HepG2 (cell line): ENCODE measurements around the gene RIPPLY2. TPM values are rescaled to one million over a fixed set of nuclear protein-coding genes. Genes with fewer than 3 reads are reported as not detected.

Experiments
- ATAC-seq: fragments of 200-7000 bp; cut with Tn5 transposase; 3 replicates; pipeline ENCODE4 v1.9.1; 2020; ENCODE audit warnings: mild to moderate bottlenecking, moderate library complexity
- Bru-seq: library from RNA; stranded (reverse); fragments of 400-500 nt; gene quantifications from one replicate; lab custom pipeline; 2021; lab: Mats Ljungman, UMichigan
- BruChase-seq, 2 experiments: library from RNA; stranded (reverse); fragments of 400-500 nt; gene quantifications; one replicate each; lab custom pipeline; 2021; lab: Mats Ljungman, UMichigan
- BruUV-seq: library from RNA; stranded (reverse); fragments of 400-500 nt; replicated peaks from 2 replicates; lab custom pipeline; 2021; lab: Mats Ljungman, UMichigan
- CTCF ChIA-PET: fragments of 300-600 bp; formaldehyde crosslinking; extraction: SDS; loops from one replicate; lab custom pipeline; 2021; ENCODE audit warnings: low total read pairs, inconsistent platforms, low intra/inter-chr PET ratio; lab: Yijun Ruan, JAX
- POLR2A ChIA-PET: fragments of 350-600 bp; sonication (Branson Sonifier 250); formaldehyde crosslinking; loops from one replicate; lab custom pipeline; 2020; ENCODE audit warnings: antibody characterized with exemption, inconsistent platforms; lab: Yijun Ruan, JAX
- DNase-seq: peaks from one replicate; pipeline ENCODE4 v3.0.0-alpha.2; 2015; ENCODE audit warnings: low spot score
- FAIRE-seq: peaks from 3 replicates; lab custom pipeline; 2011; peaks lifted over from hg19 to GRCh38; lab: Jason Lieb, UNC
- H2AFZ ChIP-seq: one replicate; pipeline ENCODE4 v1.6.1; 2011; ENCODE audit warnings: low read length, inconsistent platforms
- H3K27ac ChIP-seq: fragments of 300-600 bp; 3 replicates; pipeline ENCODE4 v1.8.0; 2011; ENCODE audit warnings: mixed run types, mild to moderate bottlenecking, mixed read lengths, low read length, inconsistent platforms; ENCODE audit not compliant: insufficient read depth; ENCODE audit errors: extremely low read length
- H3K27me3 ChIP-seq, 2 experiments: fragments of 200-600 bp in 1 of 2; 2 replicates in 1 of 2; 3 replicates in 1 of 2; pipeline versions ENCODE4 v1.6.0 to v1.8.0; 2011; ENCODE audit warnings: low read length in 2 of 2, mild to moderate bottlenecking in 2 of 2, moderate library complexity in 2 of 2, inconsistent platforms in 1 of 2; ENCODE audit not compliant: insufficient read depth in 2 of 2, control insufficient read depth in 1 of 2
- H3K36me3 ChIP-seq, 2 experiments: fragments of 200-600 bp in 1 of 2; replicated peaks in 1 of 2; 2 replicates in 1 of 2; 3 replicates in 1 of 2; pipeline versions ENCODE4 v1.5.1 to v1.8.0; 2011; ENCODE audit warnings: low read length in 2 of 2, inconsistent platforms in 1 of 2; ENCODE audit not compliant: insufficient read depth in 2 of 2, control insufficient read depth in 1 of 2
- H3K4me1 ChIP-seq: 2 replicates; pipeline ENCODE4 v1.5.1; 2012; ENCODE audit warnings: low read length, inconsistent platforms; ENCODE audit not compliant: insufficient read depth
- H3K4me2 ChIP-seq: 2 replicates; pipeline ENCODE4 v1.6.0; 2011; ENCODE audit warnings: low read depth, low read length, inconsistent platforms
- H3K4me3 ChIP-seq, 3 experiments: fragments of 200-600 bp in 1 of 3; sonication (generic), shearing (Covaris generic) in 1 of 3; replicated peaks in 1 of 3; 2 replicates each; pipeline ENCODE4 v1.5.1; 2011 to 2016; ENCODE audit warnings: low read length in 3 of 3, inconsistent platforms in 2 of 3, low read depth in 2 of 3, mild to moderate bottlenecking in 2 of 3, control low read depth in 1 of 3, mixed read lengths in 1 of 3; ENCODE audit not compliant: insufficient read depth in 1 of 3
- H3K79me2 ChIP-seq: one replicate; pipeline ENCODE4 v1.6.1; 2011; ENCODE audit warnings: low read length, inconsistent platforms; ENCODE audit not compliant: insufficient read depth
- H3K9ac ChIP-seq: 2 replicates; pipeline ENCODE4 v1.6.0; 2011; ENCODE audit warnings: mild to moderate bottlenecking, low read depth, low read length, inconsistent platforms; ENCODE audit not compliant: insufficient read depth
- H3K9me3 ChIP-seq: 2 replicates; pipeline ENCODE4 v1.5.1; 2012; ENCODE audit warnings: mild to moderate bottlenecking, low read length
- H4K20me1 ChIP-seq: 2 replicates; pipeline ENCODE4 v1.6.0; 2011; ENCODE audit warnings: inconsistent platforms, mild to moderate bottlenecking, low read length, moderate library complexity; ENCODE audit not compliant: insufficient read depth
- FOXA3 ChIP-seq: IDR thresholded peaks from 2 replicates; pipeline ENCODE4 v1.6.1; 2016; ENCODE audit warnings: missing genetic modification reagents, missing compliant biosample characterization
- MTA1 ChIP-seq: sonication (generic); formaldehyde crosslinking; IDR thresholded peaks from 2 replicates; pipeline ENCODE4 v1.4.0; 2020; ENCODE audit warnings: missing genetic modification reagents, mild to moderate bottlenecking, borderline replicate concordance
- MTF2 ChIP-seq: sonication (generic); formaldehyde crosslinking; IDR thresholded peaks from 2 replicates; pipeline ENCODE4 v1.5.0; 2020; ENCODE audit warnings: missing genetic modification reagents, borderline replicate concordance
- ZNF12 ChIP-seq: sonication (generic); formaldehyde crosslinking; IDR thresholded peaks from 2 replicates; pipeline ENCODE4 v1.5.0; 2020; ENCODE audit warnings: missing genetic modification reagents
- ZNF605 ChIP-seq: sonication (generic); formaldehyde crosslinking; IDR thresholded peaks from 2 replicates; pipeline ENCODE4 v1.8.0; 2022; ENCODE audit warnings: mild to moderate bottlenecking, missing genetic modification reagents
- ZNF761 ChIP-seq: sonication (generic); formaldehyde crosslinking; conservative IDR thresholded peaks from 2 replicates; pipeline ENCODE4 v1.4.0; 2020; ENCODE audit warnings: mild to moderate bottlenecking, missing genetic modification reagents
- ZNF777 ChIP-seq: sonication (generic); formaldehyde crosslinking; IDR thresholded peaks from 2 replicates; pipeline ENCODE4 v1.4.0; 2020; ENCODE audit warnings: missing genetic modification reagents
- WGBS: methylation state at CpG from one replicate; pipeline ENCODE4 v1.1.6; 2017; ENCODE audit warnings: low lambda C conversion rate; 5-methylcytosine and 5-hydroxymethylcytosine counted together
- in situ Hi-C: cut with HindIII; loops from 2 replicates; pipeline ENCODE4 v1.10.0; 2017; ENCODE audit warnings: low pct_unique_long_range_greater_than_20kb; ENCODE audit not compliant: extremely low pct_ligation_motif_present
- intact Hi-C: fragments of 100-400 bp; cut with micrococcal nuclease; formaldehyde crosslinking; loops from one replicate; pipeline ENCODE4 v1.10.0; 2022; ENCODE audit not compliant: unreplicated experiment
- long read RNA-seq, 2 experiments: library from RNA in 1 of 2; library from polyadenylated mRNA in 1 of 2; stranded (forward) in 1 of 2; unstranded in 1 of 2; transcript quantifications; one replicate each; pipeline ENCODE4 v2.0.0, GENCODE V29; 2019 to 2022
- polyA minus RNA-seq, 3 experiments: library from RNA; depleted of rRNA, polyadenylated mRNA; stranded (reverse); fragments of >200 nt; gene quantifications; 2 replicates each; pipeline ENCODE4 v1.2.3, GENCODE V29; 2011; ENCODE audit warnings: low replicate concordance in 1 of 3
- polyA plus RNA-seq, 8 experiments: library from polyadenylated mRNA; depleted of rRNA in 3 of 8; stranded (reverse) in 7 of 8; unstranded in 1 of 8; fragments of >200 nt; fragmentation: Illumina TruSeq in 4 of 8; extraction: Trizol in 4 of 8; gene quantifications; 2 replicates each; pipeline versions ENCODE4 v1.2.1 to v1.2.3, GENCODE V29; 2011 to 2016; ENCODE audit warnings: low read depth in 4 of 8, missing spikeins in 1 of 8, mixed read lengths in 1 of 8; ENCODE audit not compliant: insufficient read depth in 1 of 8
- total RNA-seq, 5 experiments: library from RNA; depleted of rRNA; stranded (reverse); fragments of >200 nt; fragmentation: Illumina TruSeq; extraction: Trizol; gene quantifications; 2 replicates each; pipeline ENCODE4 v1.2.3, GENCODE V29; 2016; ENCODE audit warnings: low read depth in 1 of 5
- TF ChIP-seq, protein P1 (sequence below): sonication (generic); formaldehyde crosslinking; IDR thresholded peaks from 2 replicates; pipeline ENCODE4 v1.8.1; 2023; ENCODE audit warnings: mild to moderate bottlenecking, moderate library complexity, missing genetic modification reagents
- TF ChIP-seq, protein P2 (sequence below): sonication (generic); formaldehyde crosslinking; IDR thresholded peaks from 2 replicates; pipeline ENCODE4 v1.4.0; 2020; ENCODE audit warnings: missing genetic modification reagents
- TF ChIP-seq, protein P3 (sequence below): sonication (generic); formaldehyde crosslinking; IDR thresholded peaks from 2 replicates; pipeline ENCODE4 v1.5.1; 2020; ENCODE audit warnings: mild to moderate bottlenecking, missing genetic modification reagents, moderate library complexity

The RIPPLY2 gene, protein sequence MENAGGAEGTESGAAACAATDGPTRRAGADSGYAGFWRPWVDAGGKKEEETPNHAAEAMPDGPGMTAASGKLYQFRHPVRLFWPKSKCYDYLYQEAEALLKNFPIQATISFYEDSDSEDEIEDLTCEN
- not detected in 2 replicates for total RNA-seq (2016; rRNA removed; fragmentation: Illumina TruSeq; extraction: Trizol)
- total RNA-seq (2016; cell fraction: cytosol; rRNA removed; fragmentation: Illumina TruSeq; extraction: Trizol; ENCODE audit: low read depth) = not detected in 2 replicates
- total RNA-seq (2016; cell fraction: insoluble cytoplasmic fraction; rRNA removed; fragmentation: Illumina TruSeq; extraction: Trizol) = not detected in 2 replicates
- total RNA-seq (2016; cell fraction: membrane; rRNA removed; fragmentation: Illumina TruSeq; extraction: Trizol) = not detected in 2 replicates
- total RNA-seq (2016; cell fraction: nucleus; rRNA removed; fragmentation: Illumina TruSeq; extraction: Trizol) = not detected in 2 replicates
- not detected in 2 replicates for polyA plus RNA-seq (2011; rRNA removed)
- not detected in 2 replicates for polyA plus RNA-seq (2011; cell fraction: cytosol; rRNA removed)
- polyA plus RNA-seq (2011; cell fraction: nucleus; rRNA removed) = not detected in 2 replicates
- polyA plus RNA-seq (2012) = not detected in 2 replicates
- polyA plus RNA-seq (2016; cell fraction: cytosol; fragmentation: Illumina TruSeq; extraction: Trizol; ENCODE audit: low read depth) = not detected in 2 replicates
- not detected in 2 replicates for polyA plus RNA-seq (2016; cell fraction: insoluble cytoplasmic fraction; fragmentation: Illumina TruSeq; extraction: Trizol; ENCODE audit: low read depth)
- polyA plus RNA-seq (2016; cell fraction: membrane; fragmentation: Illumina TruSeq; extraction: Trizol; ENCODE audit: low read depth) = not detected in 2 replicates
- not detected in 2 replicates for polyA plus RNA-seq (2016; cell fraction: nucleus; fragmentation: Illumina TruSeq; extraction: Trizol; ENCODE audit: insufficient read depth, low read depth)
- polyA minus RNA-seq (2011; rRNA and poly(A)+ RNA removed; ENCODE audit: low replicate concordance) = not detected in 2 replicates
- not detected in 2 replicates for polyA minus RNA-seq (2011; cell fraction: cytosol; rRNA and poly(A)+ RNA removed)
- not detected in 2 replicates for polyA minus RNA-seq (2011; cell fraction: nucleus; rRNA and poly(A)+ RNA removed)
- Bru-seq, nascent RNA = not detected
- BruChase-seq, experiment 1, labeled RNA remaining after a 6-hour chase = percentile 19 among the genes with signal in this experiment
- not detected for BruChase-seq, experiment 2, labeled RNA remaining after a 2-hour chase
- long read RNA-seq, experiment 1 = 0 reads
- long read RNA-seq, experiment 2 = 0 reads

DNA sequence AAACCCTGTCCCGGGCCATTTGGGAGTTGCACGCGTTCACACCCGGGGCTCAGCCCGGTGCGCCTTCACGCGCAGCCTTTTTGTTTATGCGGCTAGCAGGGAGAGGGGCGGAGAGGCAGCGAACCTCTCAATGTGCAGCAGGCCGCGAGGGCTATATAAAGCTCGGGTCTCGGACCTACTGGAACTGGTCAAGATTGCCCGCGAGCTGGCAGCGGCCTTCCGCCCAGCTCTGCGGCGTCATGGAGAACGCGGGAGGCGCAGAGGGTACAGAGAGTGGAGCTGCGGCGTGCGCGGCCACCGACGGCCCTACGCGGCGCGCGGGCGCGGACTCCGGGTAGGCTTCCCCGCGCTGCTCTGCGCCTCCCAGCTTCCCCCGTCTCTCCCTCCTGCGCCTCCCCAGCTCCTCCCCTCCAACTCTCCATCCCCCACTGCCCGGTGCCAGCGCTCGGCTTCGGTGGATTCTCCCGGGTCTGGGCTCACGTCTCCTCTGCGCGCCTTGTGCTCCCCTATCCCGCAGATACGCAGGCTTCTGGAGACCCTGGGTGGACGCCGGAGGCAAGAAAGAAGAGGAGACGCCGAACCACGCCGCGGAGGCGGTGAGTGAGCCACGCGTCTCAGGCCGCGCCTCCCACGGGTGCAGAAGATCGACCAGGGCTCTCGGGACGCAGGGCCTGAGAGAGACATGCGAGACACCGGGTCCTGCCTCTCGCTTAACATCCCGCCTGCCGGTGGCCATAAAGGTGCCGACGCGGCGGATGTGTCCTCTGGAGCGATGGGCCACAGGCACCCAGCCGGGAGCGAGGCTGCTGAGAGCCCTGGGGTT, at the start of gene RIPPLY2:
Gene RIPPLY2 (plus strand): TSS at position 183 of the 823 bp plus-strand sequence. CDS start 57 bp downstream, at position 240.
- no peak within 1 kb of the TSS for H2AFZ ChIP-seq
- intact Hi-C loops (no loop called here), in situ Hi-C loops (no loop called here)
- peaks cover 4 to 29% of the 10 kb centered on the region in 2 experiments; a peak in 4 of 5 replicates for H3K27me3 ChIP-seq
- POLR2A ChIA-PET = no interaction called here
- no peak within 1 kb of the TSS for H3K27ac ChIP-seq
- H4K20me1 ChIP-seq = no peaks in the 10 kb centered on the region
- DNase-seq = no peak
- FAIRE-seq = no peak
- peak; percentile 96 for ATAC-seq
- H3K79me2 ChIP-seq = no peaks in the 10 kb centered on the region
- CTCF ChIA-PET = no interaction called here
- BruUV-seq = no TSS peak
- 5% methylated on average over 16 of the region's 81 CpGs for WGBS
- H3K9me3 ChIP-seq = no peaks in the 10 kb centered on the region
- peak within 1 kb of the TSS; percentile 64 for H3K4me2 ChIP-seq
- peaks cover 12% of the 10 kb centered on the region; the same call in 1 of the 2 replicates for H3K4me1 ChIP-seq
- H3K36me3 ChIP-seq = no peaks in the 10 kb centered on the region
- peak within 1 kb of the TSS; percentile 20 to 64 (median 49); a peak in 5 of 6 replicates for H3K4me3 ChIP-seq
- no peak within 1 kb of the TSS for H3K9ac ChIP-seq
- TF ChIP-seq, protein P1, sequence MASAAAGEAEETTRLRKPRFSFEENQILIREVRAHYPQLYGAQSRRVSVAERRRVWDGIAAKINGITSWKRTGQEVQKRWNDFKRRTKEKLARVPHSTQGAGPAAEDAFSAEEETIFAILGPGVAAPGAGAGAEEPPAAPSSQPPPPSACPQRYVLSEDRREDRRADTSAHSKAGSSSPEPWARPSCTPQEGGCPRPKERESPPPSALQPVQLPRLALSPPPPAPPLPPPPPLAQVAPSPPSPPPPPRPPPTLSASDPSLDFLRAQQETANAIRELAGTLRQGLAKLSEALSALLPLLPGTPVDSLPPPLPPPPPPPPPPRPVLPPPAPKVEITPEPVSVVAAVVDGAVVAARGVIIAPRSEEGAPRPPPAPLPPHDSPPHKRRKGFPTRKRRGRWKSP (CRISPR knock-in tag) = 0 out of 2 replicates have a peak, but pooled peaks have one; percentile 27
- TF ChIP-seq MTA1 (CRISPR knock-in tag) = peak; percentile 19; the same call in 1 of the 2 replicates
- no peak for TF ChIP-seq FOXA3 (CRISPR knock-in tag)
- TF ChIP-seq ZNF605 = 0 out of 2 replicates have a peak, but pooled peaks have one; percentile 53
- peak; percentile 70; the same call in 1 of the 2 replicates for TF ChIP-seq MTF2 (CRISPR knock-in tag)
- 0 out of 2 replicates have a peak, but pooled peaks have one; percentile 28 for TF ChIP-seq ZNF761 (CRISPR knock-in tag)
- TF ChIP-seq ZNF12 (CRISPR knock-in tag) = peak; percentile 66
- TF ChIP-seq ZNF777 (CRISPR knock-in tag) = peak; percentile 88
- TF ChIP-seq, protein P2, sequence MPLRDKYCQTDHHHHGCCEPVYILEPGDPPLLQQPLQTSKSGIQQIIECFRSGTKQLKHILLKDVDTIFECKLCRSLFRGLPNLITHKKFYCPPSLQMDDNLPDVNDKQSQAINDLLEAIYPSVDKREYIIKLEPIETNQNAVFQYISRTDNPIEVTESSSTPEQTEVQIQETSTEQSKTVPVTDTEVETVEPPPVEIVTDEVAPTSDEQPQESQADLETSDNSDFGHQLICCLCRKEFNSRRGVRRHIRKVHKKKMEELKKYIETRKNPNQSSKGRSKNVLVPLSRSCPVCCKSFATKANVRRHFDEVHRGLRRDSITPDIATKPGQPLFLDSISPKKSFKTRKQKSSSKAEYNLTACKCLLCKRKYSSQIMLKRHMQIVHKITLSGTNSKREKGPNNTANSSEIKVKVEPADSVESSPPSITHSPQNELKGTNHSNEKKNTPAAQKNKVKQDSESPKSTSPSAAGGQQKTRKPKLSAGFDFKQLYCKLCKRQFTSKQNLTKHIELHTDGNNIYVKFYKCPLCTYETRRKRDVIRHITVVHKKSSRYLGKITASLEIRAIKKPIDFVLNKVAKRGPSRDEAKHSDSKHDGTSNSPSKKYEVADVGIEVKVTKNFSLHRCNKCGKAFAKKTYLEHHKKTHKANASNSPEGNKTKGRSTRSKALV (CRISPR knock-in tag) = peak; percentile 99
- TF ChIP-seq, protein P3, sequence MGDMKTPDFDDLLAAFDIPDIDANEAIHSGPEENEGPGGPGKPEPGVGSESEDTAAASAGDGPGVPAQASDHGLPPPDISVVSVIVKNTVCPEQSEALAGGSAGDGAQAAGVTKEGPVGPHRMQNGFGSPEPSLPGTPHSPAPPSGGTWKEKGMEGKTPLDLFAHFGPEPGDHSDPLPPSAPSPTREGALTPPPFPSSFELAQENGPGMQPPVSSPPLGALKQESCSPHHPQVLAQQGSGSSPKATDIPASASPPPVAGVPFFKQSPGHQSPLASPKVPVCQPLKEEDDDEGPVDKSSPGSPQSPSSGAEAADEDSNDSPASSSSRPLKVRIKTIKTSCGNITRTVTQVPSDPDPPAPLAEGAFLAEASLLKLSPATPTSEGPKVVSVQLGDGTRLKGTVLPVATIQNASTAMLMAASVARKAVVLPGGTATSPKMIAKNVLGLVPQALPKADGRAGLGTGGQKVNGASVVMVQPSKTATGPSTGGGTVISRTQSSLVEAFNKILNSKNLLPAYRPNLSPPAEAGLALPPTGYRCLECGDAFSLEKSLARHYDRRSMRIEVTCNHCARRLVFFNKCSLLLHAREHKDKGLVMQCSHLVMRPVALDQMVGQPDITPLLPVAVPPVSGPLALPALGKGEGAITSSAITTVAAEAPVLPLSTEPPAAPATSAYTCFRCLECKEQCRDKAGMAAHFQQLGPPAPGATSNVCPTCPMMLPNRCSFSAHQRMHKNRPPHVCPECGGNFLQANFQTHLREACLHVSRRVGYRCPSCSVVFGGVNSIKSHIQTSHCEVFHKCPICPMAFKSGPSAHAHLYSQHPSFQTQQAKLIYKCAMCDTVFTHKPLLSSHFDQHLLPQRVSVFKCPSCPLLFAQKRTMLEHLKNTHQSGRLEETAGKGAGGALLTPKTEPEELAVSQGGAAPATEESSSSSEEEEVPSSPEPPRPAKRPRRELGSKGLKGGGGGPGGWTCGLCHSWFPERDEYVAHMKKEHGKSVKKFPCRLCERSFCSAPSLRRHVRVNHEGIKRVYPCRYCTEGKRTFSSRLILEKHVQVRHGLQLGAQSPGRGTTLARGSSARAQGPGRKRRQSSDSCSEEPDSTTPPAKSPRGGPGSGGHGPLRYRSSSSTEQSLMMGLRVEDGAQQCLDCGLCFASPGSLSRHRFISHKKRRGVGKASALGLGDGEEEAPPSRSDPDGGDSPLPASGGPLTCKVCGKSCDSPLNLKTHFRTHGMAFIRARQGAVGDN (CRISPR knock-in tag) = peak; percentile 52; the same call in 1 of the 2 replicates
